NB4 (cell line): ENCODE data around the gene KIF3B.

Experiments
- MYC ChIP-seq: IDR thresholded peaks from 2 replicates; pipeline ENCODE4 v1.6.1; 2011; ENCODE audit warnings: low read depth, low read length
- POLR2A ChIP-seq: IDR thresholded peaks from 2 replicates; pipeline ENCODE4 v1.6.1; 2011; ENCODE audit warnings: mild to moderate bottlenecking; ENCODE audit not compliant: insufficient read length; ENCODE audit errors: extremely low read depth
- TF ChIP-seq, protein P1 (sequence below): IDR thresholded peaks from one replicate; pipeline ENCODE4 v1.5.1; 2012; ENCODE audit warnings: low read depth, low read length
- TF ChIP-seq, protein P2 (sequence below): IDR thresholded peaks from 2 replicates; pipeline ENCODE4 v1.6.1; 2011; ENCODE audit warnings: low read depth, low read length

DNA sequence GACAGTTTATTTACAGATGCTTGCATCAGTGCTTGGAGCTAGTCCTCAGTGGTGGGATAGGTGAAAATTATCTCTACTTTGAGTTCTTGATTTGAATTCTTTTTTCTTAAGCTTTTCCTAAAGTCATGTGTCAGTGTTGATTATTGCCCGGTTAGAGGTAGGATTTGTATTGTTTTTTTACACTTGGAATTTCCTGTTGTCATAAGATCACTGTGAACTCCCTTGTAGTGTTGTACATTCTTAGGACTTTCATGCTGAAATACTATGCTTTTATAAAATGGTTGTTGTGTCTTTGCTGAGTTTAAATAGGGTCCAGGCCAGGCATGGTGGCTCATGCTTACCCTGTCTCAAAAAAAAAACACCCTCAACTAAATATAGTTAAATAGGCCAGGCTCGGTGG, 101.0 kb downstream of the KIF3B start:
- TF ChIP-seq POLR2A (no peak), MYC (no peak)
- TF ChIP-seq, protein P1, sequence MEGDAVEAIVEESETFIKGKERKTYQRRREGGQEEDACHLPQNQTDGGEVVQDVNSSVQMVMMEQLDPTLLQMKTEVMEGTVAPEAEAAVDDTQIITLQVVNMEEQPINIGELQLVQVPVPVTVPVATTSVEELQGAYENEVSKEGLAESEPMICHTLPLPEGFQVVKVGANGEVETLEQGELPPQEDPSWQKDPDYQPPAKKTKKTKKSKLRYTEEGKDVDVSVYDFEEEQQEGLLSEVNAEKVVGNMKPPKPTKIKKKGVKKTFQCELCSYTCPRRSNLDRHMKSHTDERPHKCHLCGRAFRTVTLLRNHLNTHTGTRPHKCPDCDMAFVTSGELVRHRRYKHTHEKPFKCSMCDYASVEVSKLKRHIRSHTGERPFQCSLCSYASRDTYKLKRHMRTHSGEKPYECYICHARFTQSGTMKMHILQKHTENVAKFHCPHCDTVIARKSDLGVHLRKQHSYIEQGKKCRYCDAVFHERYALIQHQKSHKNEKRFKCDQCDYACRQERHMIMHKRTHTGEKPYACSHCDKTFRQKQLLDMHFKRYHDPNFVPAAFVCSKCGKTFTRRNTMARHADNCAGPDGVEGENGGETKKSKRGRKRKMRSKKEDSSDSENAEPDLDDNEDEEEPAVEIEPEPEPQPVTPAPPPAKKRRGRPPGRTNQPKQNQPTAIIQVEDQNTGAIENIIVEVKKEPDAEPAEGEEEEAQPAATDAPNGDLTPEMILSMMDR = no peak
- TF ChIP-seq, protein P2, sequence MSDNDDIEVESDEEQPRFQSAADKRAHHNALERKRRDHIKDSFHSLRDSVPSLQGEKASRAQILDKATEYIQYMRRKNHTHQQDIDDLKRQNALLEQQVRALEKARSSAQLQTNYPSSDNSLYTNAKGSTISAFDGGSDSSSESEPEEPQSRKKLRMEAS = no peak
